Measurements from ENCODE around the gene VSX2.

VSX2 gene

DNA sequence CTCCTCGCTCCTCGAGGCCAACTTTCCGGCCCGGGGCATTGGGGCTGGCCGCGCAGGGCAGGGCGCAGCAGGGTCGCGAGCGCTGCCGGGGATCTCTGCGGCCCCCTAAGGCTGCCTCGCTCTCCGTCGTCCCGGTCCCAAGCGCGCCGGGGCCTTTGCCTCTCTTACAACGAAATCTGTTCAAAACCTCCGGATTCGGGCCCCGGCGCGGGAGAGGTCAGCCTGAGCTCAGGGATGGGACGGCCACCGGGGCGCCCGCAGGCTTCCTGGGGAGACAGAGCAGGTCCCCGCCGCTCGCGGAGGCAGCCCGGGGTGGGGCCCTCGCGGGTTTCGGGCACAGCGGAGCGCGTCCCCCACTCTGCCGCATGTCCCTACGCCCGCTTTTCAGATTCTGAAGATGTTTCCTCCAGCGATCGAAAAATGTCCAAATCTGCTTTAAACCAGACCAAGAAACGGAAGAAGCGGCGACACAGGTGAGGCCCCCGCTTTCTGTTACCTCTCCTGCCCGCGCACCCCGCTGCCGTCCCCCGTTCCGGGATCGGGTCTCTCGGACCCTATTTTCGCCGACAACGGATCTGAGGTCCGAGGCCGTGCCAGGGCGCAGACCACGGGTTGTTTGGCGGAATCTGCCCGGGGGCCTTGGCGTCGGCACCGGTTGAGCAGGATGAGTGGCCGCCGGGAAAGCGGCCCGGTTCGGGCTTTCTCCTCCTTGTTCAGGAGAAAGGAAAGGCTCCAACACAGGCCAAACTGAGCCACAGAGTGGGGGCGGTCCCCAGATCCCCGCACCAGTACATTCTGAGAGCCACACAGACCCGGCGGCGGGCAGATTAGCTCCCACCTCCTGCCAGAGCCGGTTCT is 1.8 kb downstream of the VSX2 start:
- TF ChIP-seq CTCF (conservative IDR thresholded peaks at IDR 0.05; ENCODE audit: low read length): no peak
- no peak for DNase-seq (ENCODE audit: low read depth)
- no peak overlapping the region for H3K4me3 ChIP-seq (ENCODE audit: low read length)

DNA sequence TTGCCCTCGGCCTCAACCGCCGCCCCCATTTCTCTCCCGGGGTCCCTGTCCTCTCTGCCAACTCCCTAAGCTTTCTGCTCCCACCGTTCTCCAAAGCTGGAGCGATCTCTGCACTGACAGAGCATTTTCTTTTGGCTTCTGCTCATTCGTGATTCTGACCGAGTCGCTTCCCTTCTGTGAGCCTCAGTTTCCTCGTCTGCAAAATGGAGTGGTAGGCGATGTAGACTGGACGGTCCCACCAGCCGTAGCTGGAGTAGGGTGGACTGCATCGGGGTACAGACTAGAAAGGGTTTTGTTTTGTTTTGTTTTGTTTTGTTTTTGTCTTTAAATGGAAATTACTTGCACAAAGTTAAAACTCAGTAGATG is 2.4 kb downstream of the VSX2 start:
- no peak for DNase-seq (ENCODE audit: low read depth)
- H3K4me3 ChIP-seq (ENCODE audit: low read length): no peak overlapping the region
- TF ChIP-seq CTCF (conservative IDR thresholded peaks at IDR 0.05; ENCODE audit: low read length): no peak

- no peak for DNase-seq (ENCODE audit: low read depth)
- H3K4me3 ChIP-seq (ENCODE audit: low read length): no peak overlapping the region
- TF ChIP-seq CTCF (conservative IDR thresholded peaks at IDR 0.05; ENCODE audit: low read length): no peak
These were observed 3.0 kb downstream of the VSX2 start for GRCh38 chr14:74242021-74242779.

GRCh38 chr14:74242780-74243042 is 3.5 kb downstream of the VSX2 start:
- no peak for TF ChIP-seq CTCF (conservative IDR thresholded peaks at IDR 0.05; ENCODE audit: low read length)
- no peak for DNase-seq (ENCODE audit: low read depth)
- H3K4me3 ChIP-seq (ENCODE audit: low read length): no peak overlapping the region

DNA sequence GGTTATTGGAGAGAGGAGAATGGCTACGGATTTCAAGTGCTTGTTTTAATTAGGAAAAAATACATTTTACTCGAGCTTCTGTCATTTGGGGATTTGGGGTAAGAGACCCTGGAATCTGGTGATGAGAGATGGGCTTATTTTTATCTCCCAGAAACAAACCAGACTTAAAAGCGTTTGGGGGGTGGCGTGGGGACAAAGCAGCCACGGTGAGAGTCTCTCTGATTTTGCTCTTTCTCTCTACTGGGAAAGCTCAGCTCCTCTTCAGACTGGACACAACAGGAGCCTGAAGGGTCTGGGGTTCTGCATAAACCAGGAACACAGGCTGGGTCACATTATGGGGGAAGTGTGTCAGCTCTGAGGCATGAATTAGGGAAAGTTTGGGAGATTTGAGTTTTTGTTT is 3.8 kb downstream of the VSX2 start:
- no peak for DNase-seq (ENCODE audit: low read depth)
- no peak overlapping the region for H3K4me3 ChIP-seq (ENCODE audit: low read length)
- TF ChIP-seq CTCF (conservative IDR thresholded peaks at IDR 0.05; ENCODE audit: low read length): no peak

- no peak overlapping the region for H3K4me3 ChIP-seq (ENCODE audit: low read length)
- DNase-seq (ENCODE audit: low read depth): no peak
- TF ChIP-seq CTCF (conservative IDR thresholded peaks at IDR 0.05; ENCODE audit: low read length): no peak
These were observed 4.9 kb downstream of the VSX2 start for GRCh38 chr14:74244115-74244514.

DNA sequence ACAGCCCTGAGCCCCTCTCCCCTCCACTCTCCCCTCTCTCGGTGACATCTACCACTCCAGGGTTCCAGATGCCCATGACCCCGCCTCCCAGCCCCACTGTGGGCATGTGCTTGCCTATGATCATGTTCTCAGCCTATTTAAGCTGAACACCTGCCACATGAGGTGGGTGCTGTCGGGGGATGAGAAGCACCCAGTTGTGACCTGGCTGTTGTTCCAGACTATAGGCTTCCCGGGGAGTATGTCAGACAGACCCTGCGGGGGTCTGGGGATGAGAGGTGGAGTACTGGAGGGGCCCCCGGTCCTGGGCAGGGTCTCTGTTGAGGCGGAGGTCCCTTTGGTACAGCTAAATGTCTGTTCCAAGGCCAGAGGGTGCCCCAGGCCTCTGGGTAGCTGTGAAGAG is 6.0 kb downstream of the VSX2 start:
- no peak for DNase-seq (ENCODE audit: low read depth)
- TF ChIP-seq CTCF (conservative IDR thresholded peaks at IDR 0.05; ENCODE audit: low read length): no peak
- H3K4me3 ChIP-seq (ENCODE audit: low read length): no peak overlapping the region
